ENCODE results near the gene HDAC9. TPM values are rescaled to one million over a fixed set of nuclear protein-coding genes. Genes with fewer than 3 reads are reported as not detected.
A peak's percentile ranks its signal among the peaks of the same experiment; 100 is the strongest.

The HDAC9 gene
- polyA plus RNA-seq, 2 of the 4 experiments (the other 2 are of a cell fraction), result 0.05 to 0.26 TPM

DNA sequence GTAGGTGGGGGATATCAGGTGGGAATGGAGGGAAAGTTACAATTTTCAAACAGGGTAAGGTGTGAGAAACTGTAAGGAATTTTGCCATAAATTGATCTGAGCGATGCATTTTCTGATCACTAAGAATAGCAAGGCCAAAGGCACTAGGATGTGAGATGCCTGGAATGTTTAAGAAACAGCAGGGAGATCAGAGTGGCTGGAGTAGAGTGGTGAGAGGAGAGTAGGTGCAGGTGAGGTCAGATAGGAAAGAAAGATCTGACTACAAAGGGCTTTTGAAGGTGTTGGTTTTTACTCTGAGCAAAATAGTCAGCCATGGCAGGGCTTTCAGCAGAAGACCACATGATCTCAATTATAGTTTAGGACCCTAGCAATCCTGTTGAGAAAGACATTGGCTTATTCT, 55.0 kb downstream of the HDAC9 start:
- 78% methylated on average over 1 of the region's 1 CpG for WGBS (ENCODE audit: missing lambda C conversion rate)
- H3K4me1 ChIP-seq, result 0 out of 3 replicates have a peak, but pooled peaks cover 4% of the 10 kb centered on the region
- CTCF ChIA-PET, result interaction anchor here (2.2 kb wide), 1 partner anchor 20 kb away, joined by 8 read pairs; no protein-coding TSS in a partner anchor

DNA sequence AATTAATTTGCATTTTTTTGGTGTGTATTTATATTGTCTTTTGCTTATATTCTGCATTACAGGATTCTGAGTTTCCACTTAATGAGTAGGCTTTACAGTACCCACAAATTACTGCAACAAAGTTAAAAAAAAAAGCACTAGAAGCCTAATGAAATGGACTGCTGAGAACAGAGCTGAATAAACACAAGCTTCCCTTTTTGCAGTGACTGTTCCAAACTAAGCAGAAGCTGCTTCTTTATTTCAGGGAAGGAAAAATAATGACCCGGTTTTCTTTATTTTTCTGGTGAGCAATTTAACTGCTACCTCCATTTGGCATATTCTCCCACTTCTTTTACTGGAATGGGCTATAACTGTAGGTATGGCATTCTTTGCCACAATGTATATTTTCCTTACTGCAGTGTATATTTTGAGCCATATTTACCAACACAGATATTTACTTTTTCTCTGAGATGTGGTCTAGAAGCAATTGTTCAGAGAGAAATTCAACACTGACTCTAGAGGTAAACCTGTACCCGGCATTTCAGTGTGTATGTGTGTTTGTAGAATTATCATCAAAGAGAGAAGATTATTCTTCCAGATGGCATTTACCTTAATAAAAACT, 56.9 kb downstream of the HDAC9 start:
- ChIA-PET POLR2A (no interaction called here), CTCF (no interaction called here)
- DNase-seq (ENCODE audit: low read depth in 1 of 2, low spot score in 1 of 2) (no peak), ATAC-seq (no peak), FAIRE-seq (no peak)
- no peak for TF ChIP-seq HOXB5 (CRISPR knock-in tag; IDR thresholded peaks at IDR 0.05)
- H3K27ac ChIP-seq, result no peak overlapping the region
- H3K4me2 ChIP-seq, result peak overlapping the region; percentile 49
- no peaks in the 10 kb centered on the region for H3K9me3 ChIP-seq
- no peak overlapping the region for H3K4me3 ChIP-seq
- 0 out of 3 replicates have a peak, but pooled peaks cover 4% of the 10 kb centered on the region for H3K4me1 ChIP-seq
- WGBS (ENCODE audit: missing lambda C conversion rate), result 4% methylated on average over 2 of the region's 2 CpGs

More for the DNA sequence above, 55.0 kb downstream of the HDAC9 start:
- FAIRE-seq (no peak), ATAC-seq (no peak), DNase-seq (ENCODE audit: low read depth in 1 of 2, low spot score in 1 of 2) (no peak)
- Histone ChIP-seq H3K27ac (no peak overlapping the region), H3K4me2 (no peak overlapping the region), H3K9me3 (no peaks in the 10 kb centered on the region), H3K4me3 (no peak overlapping the region)
- TF ChIP-seq, protein P1, sequence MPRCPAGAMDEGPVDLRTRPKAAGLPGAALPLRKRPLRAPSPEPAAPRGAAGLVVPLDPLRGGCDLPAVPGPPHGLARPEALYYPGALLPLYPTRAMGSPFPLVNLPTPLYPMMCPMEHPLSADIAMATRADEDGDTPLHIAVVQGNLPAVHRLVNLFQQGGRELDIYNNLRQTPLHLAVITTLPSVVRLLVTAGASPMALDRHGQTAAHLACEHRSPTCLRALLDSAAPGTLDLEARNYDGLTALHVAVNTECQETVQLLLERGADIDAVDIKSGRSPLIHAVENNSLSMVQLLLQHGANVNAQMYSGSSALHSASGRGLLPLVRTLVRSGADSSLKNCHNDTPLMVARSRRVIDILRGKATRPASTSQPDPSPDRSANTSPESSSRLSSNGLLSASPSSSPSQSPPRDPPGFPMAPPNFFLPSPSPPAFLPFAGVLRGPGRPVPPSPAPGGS (IDR thresholded peaks at IDR 0.05), result no peak
- TF ChIP-seq FOXS1 (CRISPR knock-in tag; IDR thresholded peaks at IDR 0.05) (no peak), ZNF302 (CRISPR knock-in tag; IDR thresholded peaks at IDR 0.05) (no peak), KDM1A (IDR thresholded peaks at IDR 0.05; ENCODE audit: low read depth) (no peak), ZSCAN20 (CRISPR knock-in tag; IDR thresholded peaks at IDR 0.05) (no peak), HOXA7 (CRISPR knock-in tag; IDR thresholded peaks at IDR 0.05) (no peak), EHF (CRISPR knock-in tag; IDR thresholded peaks at IDR 0.05) (no peak), EP300 (IDR thresholded peaks at IDR 0.05) (no peak), FOSB (CRISPR knock-in tag; IDR thresholded peaks at IDR 0.05) (no peak)
- TF ChIP-seq, protein P2, sequence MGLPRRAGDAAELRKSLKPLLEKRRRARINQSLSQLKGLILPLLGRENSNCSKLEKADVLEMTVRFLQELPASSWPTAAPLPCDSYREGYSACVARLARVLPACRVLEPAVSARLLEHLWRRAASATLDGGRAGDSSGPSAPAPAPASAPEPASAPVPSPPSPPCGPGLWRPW (IDR thresholded peaks at IDR 0.05), result no peak
- TF ChIP-seq, protein P3, sequence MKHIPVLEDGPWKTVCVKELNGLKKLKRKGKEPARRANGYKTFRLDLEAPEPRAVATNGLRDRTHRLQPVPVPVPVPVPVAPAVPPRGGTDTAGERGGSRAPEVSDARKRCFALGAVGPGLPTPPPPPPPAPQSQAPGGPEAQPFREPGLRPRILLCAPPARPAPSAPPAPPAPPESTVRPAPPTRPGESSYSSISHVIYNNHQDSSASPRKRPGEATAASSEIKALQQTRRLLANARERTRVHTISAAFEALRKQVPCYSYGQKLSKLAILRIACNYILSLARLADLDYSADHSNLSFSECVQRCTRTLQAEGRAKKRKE (CRISPR knock-in tag; IDR thresholded peaks at IDR 0.05; ENCODE audit: low read depth), result no peak
- TF ChIP-seq, protein P4, sequence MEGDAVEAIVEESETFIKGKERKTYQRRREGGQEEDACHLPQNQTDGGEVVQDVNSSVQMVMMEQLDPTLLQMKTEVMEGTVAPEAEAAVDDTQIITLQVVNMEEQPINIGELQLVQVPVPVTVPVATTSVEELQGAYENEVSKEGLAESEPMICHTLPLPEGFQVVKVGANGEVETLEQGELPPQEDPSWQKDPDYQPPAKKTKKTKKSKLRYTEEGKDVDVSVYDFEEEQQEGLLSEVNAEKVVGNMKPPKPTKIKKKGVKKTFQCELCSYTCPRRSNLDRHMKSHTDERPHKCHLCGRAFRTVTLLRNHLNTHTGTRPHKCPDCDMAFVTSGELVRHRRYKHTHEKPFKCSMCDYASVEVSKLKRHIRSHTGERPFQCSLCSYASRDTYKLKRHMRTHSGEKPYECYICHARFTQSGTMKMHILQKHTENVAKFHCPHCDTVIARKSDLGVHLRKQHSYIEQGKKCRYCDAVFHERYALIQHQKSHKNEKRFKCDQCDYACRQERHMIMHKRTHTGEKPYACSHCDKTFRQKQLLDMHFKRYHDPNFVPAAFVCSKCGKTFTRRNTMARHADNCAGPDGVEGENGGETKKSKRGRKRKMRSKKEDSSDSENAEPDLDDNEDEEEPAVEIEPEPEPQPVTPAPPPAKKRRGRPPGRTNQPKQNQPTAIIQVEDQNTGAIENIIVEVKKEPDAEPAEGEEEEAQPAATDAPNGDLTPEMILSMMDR (IDR thresholded peaks at IDR 0.05), result no peak
- TF ChIP-seq, protein P5, sequence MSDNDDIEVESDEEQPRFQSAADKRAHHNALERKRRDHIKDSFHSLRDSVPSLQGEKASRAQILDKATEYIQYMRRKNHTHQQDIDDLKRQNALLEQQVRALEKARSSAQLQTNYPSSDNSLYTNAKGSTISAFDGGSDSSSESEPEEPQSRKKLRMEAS (IDR thresholded peaks at IDR 0.05), result no peak
- TF ChIP-seq, protein P6, sequence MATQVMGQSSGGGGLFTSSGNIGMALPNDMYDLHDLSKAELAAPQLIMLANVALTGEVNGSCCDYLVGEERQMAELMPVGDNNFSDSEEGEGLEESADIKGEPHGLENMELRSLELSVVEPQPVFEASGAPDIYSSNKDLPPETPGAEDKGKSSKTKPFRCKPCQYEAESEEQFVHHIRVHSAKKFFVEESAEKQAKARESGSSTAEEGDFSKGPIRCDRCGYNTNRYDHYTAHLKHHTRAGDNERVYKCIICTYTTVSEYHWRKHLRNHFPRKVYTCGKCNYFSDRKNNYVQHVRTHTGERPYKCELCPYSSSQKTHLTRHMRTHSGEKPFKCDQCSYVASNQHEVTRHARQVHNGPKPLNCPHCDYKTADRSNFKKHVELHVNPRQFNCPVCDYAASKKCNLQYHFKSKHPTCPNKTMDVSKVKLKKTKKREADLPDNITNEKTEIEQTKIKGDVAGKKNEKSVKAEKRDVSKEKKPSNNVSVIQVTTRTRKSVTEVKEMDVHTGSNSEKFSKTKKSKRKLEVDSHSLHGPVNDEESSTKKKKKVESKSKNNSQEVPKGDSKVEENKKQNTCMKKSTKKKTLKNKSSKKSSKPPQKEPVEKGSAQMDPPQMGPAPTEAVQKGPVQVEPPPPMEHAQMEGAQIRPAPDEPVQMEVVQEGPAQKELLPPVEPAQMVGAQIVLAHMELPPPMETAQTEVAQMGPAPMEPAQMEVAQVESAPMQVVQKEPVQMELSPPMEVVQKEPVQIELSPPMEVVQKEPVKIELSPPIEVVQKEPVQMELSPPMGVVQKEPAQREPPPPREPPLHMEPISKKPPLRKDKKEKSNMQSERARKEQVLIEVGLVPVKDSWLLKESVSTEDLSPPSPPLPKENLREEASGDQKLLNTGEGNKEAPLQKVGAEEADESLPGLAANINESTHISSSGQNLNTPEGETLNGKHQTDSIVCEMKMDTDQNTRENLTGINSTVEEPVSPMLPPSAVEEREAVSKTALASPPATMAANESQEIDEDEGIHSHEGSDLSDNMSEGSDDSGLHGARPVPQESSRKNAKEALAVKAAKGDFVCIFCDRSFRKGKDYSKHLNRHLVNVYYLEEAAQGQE (IDR thresholded peaks at IDR 0.05), result no peak
- POLR2A ChIA-PET, result no interaction called here
